HEK293 (cell line): ENCODE results near the gene WDR76.

Experiments
- CTCF ChIP-seq: fragments of 450-650 bp; formaldehyde crosslinking; IDR thresholded peaks from 2 replicates; pipeline ENCODE4 v1.5.1; 2016; ENCODE audit warnings: missing biosample characterization, missing genetic modification characterization
- MYNN ChIP-seq: fragments of 450-650 bp; formaldehyde crosslinking; IDR thresholded peaks from 2 replicates; pipeline ENCODE4 v1.5.1; 2016; ENCODE audit warnings: missing biosample characterization, missing genetic modification characterization, borderline replicate concordance
- PBX3 ChIP-seq: sonication (generic); formaldehyde crosslinking; IDR thresholded peaks from 2 replicates; pipeline ENCODE4 v1.8.1; 2022; ENCODE audit warnings: mild to moderate bottlenecking, moderate library complexity, missing genetic modification reagents
- SP3 ChIP-seq: fragments of 450-650 bp; formaldehyde crosslinking; IDR thresholded peaks from 2 replicates; pipeline ENCODE4 v1.5.1; 2016; ENCODE audit warnings: missing biosample characterization, missing genetic modification characterization
- TF ChIP-seq, protein P1 (sequence below): fragments of 450-650 bp; formaldehyde crosslinking; IDR thresholded peaks from 2 replicates; pipeline ENCODE4 v1.5.1; 2016; ENCODE audit warnings: missing biosample characterization, missing genetic modification characterization
- TF ChIP-seq, protein P2 (sequence below): fragments of 450-650 bp; formaldehyde crosslinking; IDR thresholded peaks from 2 replicates; pipeline ENCODE4 v1.5.1; 2016; ENCODE audit warnings: missing biosample characterization, missing genetic modification characterization

GRCh38 chr15:43795997-43796396 lies 30.8 kb upstream of the WDR76 start:
- TF ChIP-seq SP3 (tag by site-specific recombination) (no peak), PBX3 (CRISPR knock-in tag) (no peak), MYNN (tag by site-specific recombination) (no peak), CTCF (no peak)
- TF ChIP-seq, protein P1, sequence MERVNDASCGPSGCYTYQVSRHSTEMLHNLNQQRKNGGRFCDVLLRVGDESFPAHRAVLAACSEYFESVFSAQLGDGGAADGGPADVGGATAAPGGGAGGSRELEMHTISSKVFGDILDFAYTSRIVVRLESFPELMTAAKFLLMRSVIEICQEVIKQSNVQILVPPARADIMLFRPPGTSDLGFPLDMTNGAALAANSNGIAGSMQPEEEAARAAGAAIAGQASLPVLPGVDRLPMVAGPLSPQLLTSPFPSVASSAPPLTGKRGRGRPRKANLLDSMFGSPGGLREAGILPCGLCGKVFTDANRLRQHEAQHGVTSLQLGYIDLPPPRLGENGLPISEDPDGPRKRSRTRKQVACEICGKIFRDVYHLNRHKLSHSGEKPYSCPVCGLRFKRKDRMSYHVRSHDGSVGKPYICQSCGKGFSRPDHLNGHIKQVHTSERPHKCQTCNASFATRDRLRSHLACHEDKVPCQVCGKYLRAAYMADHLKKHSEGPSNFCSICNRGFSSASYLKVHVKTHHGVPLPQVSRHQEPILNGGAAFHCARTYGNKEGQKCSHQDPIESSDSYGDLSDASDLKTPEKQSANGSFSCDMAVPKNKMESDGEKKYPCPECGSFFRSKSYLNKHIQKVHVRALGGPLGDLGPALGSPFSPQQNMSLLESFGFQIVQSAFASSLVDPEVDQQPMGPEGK, result no peak
- TF ChIP-seq, protein P2, sequence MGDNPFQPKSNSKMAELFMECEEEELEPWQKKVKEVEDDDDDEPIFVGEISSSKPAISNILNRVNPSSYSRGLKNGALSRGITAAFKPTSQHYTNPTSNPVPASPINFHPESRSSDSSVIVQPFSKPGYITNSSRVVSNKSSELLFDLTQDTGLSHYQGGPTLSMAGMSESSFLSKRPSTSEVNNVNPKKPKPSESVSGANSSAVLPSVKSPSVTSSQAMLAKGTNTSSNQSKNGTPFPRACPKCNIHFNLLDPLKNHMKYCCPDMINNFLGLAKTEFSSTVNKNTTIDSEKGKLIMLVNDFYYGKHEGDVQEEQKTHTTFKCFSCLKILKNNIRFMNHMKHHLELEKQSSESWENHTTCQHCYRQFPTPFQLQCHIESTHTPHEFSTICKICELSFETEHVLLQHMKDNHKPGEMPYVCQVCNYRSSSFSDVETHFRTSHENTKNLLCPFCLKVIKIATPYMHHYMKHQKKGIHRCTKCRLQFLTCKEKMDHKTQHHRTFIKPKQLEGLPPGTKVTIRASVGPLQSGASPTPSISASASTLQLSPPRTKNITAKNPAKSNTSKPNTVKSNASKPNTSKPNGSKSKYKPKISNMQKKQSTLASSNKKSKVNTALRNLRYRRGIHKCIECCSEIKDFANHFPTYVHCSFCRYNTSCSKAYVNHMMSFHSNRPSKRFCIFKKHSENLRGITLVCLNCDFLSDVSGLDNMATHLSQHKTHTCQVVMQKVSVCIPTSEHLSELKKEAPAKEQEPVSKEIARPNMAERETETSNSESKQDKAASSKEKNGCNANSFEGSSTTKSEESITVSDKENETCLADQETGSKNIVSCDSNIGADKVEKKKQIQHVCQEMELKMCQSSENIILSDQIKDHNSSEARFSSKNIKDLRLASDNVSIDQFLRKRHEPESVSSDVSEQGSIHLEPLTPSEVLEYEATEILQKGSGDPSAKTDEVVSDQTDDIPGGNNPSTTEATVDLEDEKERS, result no peak
